K562 (cell line): Measurements from ENCODE around the gene ITIH3. TPM values are rescaled to one million over a fixed set of nuclear protein-coding genes. Genes with fewer than 3 reads are reported as not detected.

ENCODE experiments used
- ATAC-seq: fragments of 200-7000 bp; cut with Tn5 transposase; 3 replicates; pipeline ENCODE4 v1.9.1; 2020; ENCODE audit warnings: moderate library complexity
- BruUV-seq: library from RNA; stranded (reverse); fragments of 400-500 nt; replicated peaks from 2 replicates; lab custom pipeline; 2021; lab: Mats Ljungman, UMichigan
- CTCF ChIA-PET: fragments of 300-600 bp; formaldehyde crosslinking; extraction: SDS; loops from one replicate; lab custom pipeline; 2021; ENCODE audit warnings: low intra/inter-chr PET ratio; lab: Yijun Ruan, JAX
- POLR2A ChIA-PET: fragments of 300-600, 350-650 bp; sonication (Branson Sonifier 250); formaldehyde crosslinking; extraction: SDS; loops from one replicate; lab custom pipeline; 2021; ENCODE audit warnings: antibody characterized with exemption, inconsistent platforms; lab: Yijun Ruan, JAX
- DNase-seq, 4 experiments: peaks; one replicate each; pipeline versions ENCODE4 v3.0.0 to v3.0.0-alpha.2; 2011 to 2018; ENCODE audit warnings: low spot score in 3 of 4, mixed read lengths in 3 of 4; ENCODE audit errors: extremely low read depth in 1 of 4
- FAIRE-seq: peaks from 2 replicates; lab custom pipeline; 2011; peaks lifted over from hg19 to GRCh38; lab: Jason Lieb, UNC
- H2AFZ ChIP-seq: 2 replicates; pipeline ENCODE4 v1.6.0; 2011; ENCODE audit warnings: low read depth, low read length, control low read depth, inconsistent platforms
- H3K27ac ChIP-seq: fragments of 200-600 bp; 3 replicates; pipeline ENCODE4 v1.8.0; 2011; ENCODE audit warnings: low read depth, mild to moderate bottlenecking, control low read depth, inconsistent platforms, low read length, moderate library complexity, mixed read lengths; ENCODE audit errors: extremely low read depth
- H3K27me3 ChIP-seq, 2 experiments: fragments of 300-600 bp in 1 of 2; 2 replicates in 1 of 2; 3 replicates in 1 of 2; pipeline versions ENCODE4 v1.6.0 to v1.8.0; 2011; ENCODE audit warnings: inconsistent platforms in 2 of 2, low read length in 2 of 2, mild to moderate bottlenecking in 1 of 2, mixed read lengths in 1 of 2, moderate library complexity in 1 of 2; ENCODE audit not compliant: control insufficient read depth in 2 of 2, insufficient read depth in 2 of 2
- H3K36me3 ChIP-seq: fragments of 300-600 bp; 3 replicates; pipeline ENCODE4 v1.8.0; 2011; ENCODE audit warnings: mild to moderate bottlenecking, low read length, inconsistent platforms; ENCODE audit not compliant: control insufficient read depth, insufficient read depth
- H3K4me1 ChIP-seq, 2 experiments: fragments of 200-600 bp in 1 of 2; replicated peaks in 1 of 2; 2 replicates in 1 of 2; 3 replicates in 1 of 2; pipeline versions ENCODE4 v1.5.1 to v1.8.0; 2011; ENCODE audit warnings: inconsistent platforms in 2 of 2, low read length in 2 of 2, mild to moderate bottlenecking in 1 of 2, mixed read lengths in 1 of 2, moderate library complexity in 1 of 2; ENCODE audit not compliant: control insufficient read depth in 2 of 2, insufficient read depth in 2 of 2
- H3K4me2 ChIP-seq: 2 replicates; pipeline ENCODE4 v1.6.1; 2011; ENCODE audit warnings: low read length, control low read depth, inconsistent platforms, mixed read lengths; ENCODE audit not compliant: insufficient read depth
- H3K4me3 ChIP-seq: fragments of 200-600 bp; sonication (generic), shearing (Covaris generic); 2 replicates; pipeline ENCODE4 v1.5.1; 2016; ENCODE audit warnings: control low read depth, inconsistent platforms
- H3K79me2 ChIP-seq: fragments of 200-600 bp; 3 replicates; pipeline ENCODE4 v1.8.0; 2011; ENCODE audit warnings: low read length, inconsistent platforms; ENCODE audit not compliant: control insufficient read depth, insufficient read depth
- H3K9ac ChIP-seq, 2 experiments: 2 replicates each; pipeline versions ENCODE4 v1.6.0 to v1.6.1; 2011; ENCODE audit warnings: low read depth in 2 of 2, low read length in 2 of 2, control low read depth in 1 of 2, inconsistent platforms in 1 of 2, mild to moderate bottlenecking in 1 of 2, mixed read lengths in 1 of 2; ENCODE audit not compliant: insufficient read depth in 1 of 2
- H3K9me1 ChIP-seq: one replicate; pipeline ENCODE4 v1.6.0; 2011; ENCODE audit warnings: inconsistent platforms, mild to moderate bottlenecking, low read length, moderate library complexity; ENCODE audit not compliant: control insufficient read depth, insufficient read depth
- H3K9me3 ChIP-seq: replicated peaks from 2 replicates; pipeline ENCODE4 v1.5.1; 2011; ENCODE audit warnings: low read depth, low read length, inconsistent platforms; ENCODE audit not compliant: control insufficient read depth, insufficient read depth
- H4K20me1 ChIP-seq: replicated peaks from 2 replicates; pipeline ENCODE4 v1.6.1; 2011; ENCODE audit warnings: low read length, inconsistent platforms, mixed read lengths; ENCODE audit not compliant: control insufficient read depth, insufficient read depth
- BDP1 ChIP-seq: IDR thresholded peaks from 3 replicates; pipeline ENCODE4 v1.6.1; 2011; ENCODE audit not compliant: insufficient read length, insufficient read depth
- BRF1 ChIP-seq: IDR thresholded peaks from 3 replicates; pipeline ENCODE4 v1.6.1; 2011; ENCODE audit warnings: borderline replicate concordance, mild to moderate bottlenecking; ENCODE audit not compliant: insufficient read length; ENCODE audit errors: extremely low read depth
- DACH1 ChIP-seq: fragments of 450-650 bp; IDR thresholded peaks from 2 replicates; pipeline ENCODE4 v1.6.1; 2018; ENCODE audit not compliant: partially characterized antibody
- EZH2 ChIP-seq: IDR thresholded peaks from 2 replicates; pipeline ENCODE4 v1.6.1; 2012; ENCODE audit warnings: low read depth, mild to moderate bottlenecking, inconsistent platforms, low read length, borderline replicate concordance
- FOXP1 ChIP-seq: sonication (generic); formaldehyde crosslinking; IDR thresholded peaks from 2 replicates; pipeline ENCODE4 v1.8.0; 2022; ENCODE audit warnings: mild to moderate bottlenecking, missing genetic modification reagents
- HMG20A ChIP-seq: fragments of 450-650 bp; formaldehyde crosslinking; conservative IDR thresholded peaks from 2 replicates; pipeline ENCODE4 v1.4.0; 2020; ENCODE audit warnings: mild to moderate bottlenecking, mixed read lengths
- JUND ChIP-seq, 2 experiments: IDR thresholded peaks; 2 replicates in 1 of 2; 3 replicates in 1 of 2; pipeline ENCODE4 v1.6.1; 2011; ENCODE audit warnings: borderline replicate concordance in 2 of 2, low read depth in 2 of 2, low read length in 2 of 2, improper control_type of control experiment in 1 of 2, missing biosample characterization in 1 of 2, missing genetic modification characterization in 1 of 2, missing genetic modification reagents in 1 of 2
- KHSRP ChIP-seq: fragments of 450-650 bp; IDR thresholded peaks from 2 replicates; pipeline ENCODE4 v1.6.1; 2017
- KLF6 ChIP-seq: fragments of 250-450 bp; sonication (Bioruptor Pico); IDR thresholded peaks from 2 replicates; pipeline ENCODE4 v1.4.0; 2020; ENCODE audit warnings: mild to moderate bottlenecking, moderate library complexity, borderline replicate concordance
- MAFG ChIP-seq: fragments of 450-650 bp; conservative IDR thresholded peaks from 2 replicates; pipeline ENCODE4 v1.6.1; 2016; ENCODE audit warnings: missing genetic modification characterization, missing compliant biosample characterization
- NR1H2 ChIP-seq: sonication (generic); formaldehyde crosslinking; IDR thresholded peaks from 2 replicates; pipeline ENCODE4 v1.4.0; 2020; ENCODE audit warnings: mild to moderate bottlenecking, missing genetic modification reagents
- PHF21A ChIP-seq: fragments of 450-650 bp; IDR thresholded peaks from 2 replicates; pipeline ENCODE4 v1.6.1; 2017; ENCODE audit warnings: low read depth, borderline replicate concordance
- POLR2G ChIP-seq: fragments of 200-400 bp; formaldehyde crosslinking; IDR thresholded peaks from 2 replicates; pipeline ENCODE4 v1.6.1; 2017; ENCODE audit warnings: low read depth, mild to moderate bottlenecking, antibody characterized with exemption, low read length, moderate library complexity
- ZBTB8A ChIP-seq: fragments of 450-650 bp; IDR thresholded peaks from 2 replicates; pipeline ENCODE4 v1.6.1; 2018; ENCODE audit warnings: mild to moderate bottlenecking, moderate library complexity; ENCODE audit not compliant: partially characterized antibody
- WGBS: fragments of 100-300 bp; shearing (Covaris generic); methylation state at CpG from one replicate; pipeline ENCODE4 v1.1.6; 2016; ENCODE audit warnings: low coverage, mixed read lengths; ENCODE audit not compliant: insufficient coverage; ENCODE audit errors: missing lambda C conversion rate; 5-methylcytosine and 5-hydroxymethylcytosine counted together
- in situ Hi-C: fragments of 300-500 bp; cut with MboI; formaldehyde crosslinking; loops from 4 replicates; pipeline ENCODE4 v1.15.0; 2018; ENCODE audit warnings: inconsistent platforms, mixed read lengths
- intact Hi-C: fragments of 100-400 bp; cut with micrococcal nuclease; formaldehyde crosslinking; loops from 2 replicates; pipeline ENCODE4 v1.14.2; 2022
- polyA plus RNA-seq, 8 experiments: library from polyadenylated mRNA; depleted of rRNA in 4 of 8; stranded (reverse) in 5 of 8; unstranded in 3 of 8; fragments of >200 nt; fragmentation: Nextera tagmentation in 2 of 8; fragmentation: Illumina TruSeq in 1 of 8; extraction: Ambion mirVana in 2 of 8; extraction: Trizol in 1 of 8; gene quantifications; 2 replicates each; pipeline versions ENCODE4 v1.2.1 to v1.2.3, GENCODE V29; 2011 to 2014; ENCODE audit warnings: inconsistent platforms in 1 of 8, missing spikeins in 1 of 8
- total RNA-seq, 7 experiments: library from RNA; depleted of rRNA in 6 of 7; stranded (reverse); fragments of >200 nt in 6 of 7; fragmentation: Illumina TruSeq in 2 of 7; extraction: Trizol in 2 of 7; gene quantifications; 2 replicates each; pipeline versions ENCODE4 v1.2.1 to v1.2.3, GENCODE V29; 2011 to 2021; ENCODE audit warnings: low replicate concordance in 1 of 7
- TF ChIP-seq, protein P1 (sequence below): fragments of 450-650 bp; IDR thresholded peaks from 2 replicates; pipeline ENCODE4 v1.6.1; 2017; ENCODE audit warnings: antibody characterized with exemption, mild to moderate bottlenecking
- TF ChIP-seq, protein P2 (sequence below): IDR thresholded peaks from 2 replicates; pipeline ENCODE4 v1.6.1; 2014; ENCODE audit warnings: antibody characterized with exemption

Gene ITIH3
- total and polyA plus RNA-seq, 9 of the 15 experiments (the other 6 are each of a cell fraction or from before 2014, with no cell fraction given): 0.07 to 0.35 TPM; not detected in 7

DNA sequence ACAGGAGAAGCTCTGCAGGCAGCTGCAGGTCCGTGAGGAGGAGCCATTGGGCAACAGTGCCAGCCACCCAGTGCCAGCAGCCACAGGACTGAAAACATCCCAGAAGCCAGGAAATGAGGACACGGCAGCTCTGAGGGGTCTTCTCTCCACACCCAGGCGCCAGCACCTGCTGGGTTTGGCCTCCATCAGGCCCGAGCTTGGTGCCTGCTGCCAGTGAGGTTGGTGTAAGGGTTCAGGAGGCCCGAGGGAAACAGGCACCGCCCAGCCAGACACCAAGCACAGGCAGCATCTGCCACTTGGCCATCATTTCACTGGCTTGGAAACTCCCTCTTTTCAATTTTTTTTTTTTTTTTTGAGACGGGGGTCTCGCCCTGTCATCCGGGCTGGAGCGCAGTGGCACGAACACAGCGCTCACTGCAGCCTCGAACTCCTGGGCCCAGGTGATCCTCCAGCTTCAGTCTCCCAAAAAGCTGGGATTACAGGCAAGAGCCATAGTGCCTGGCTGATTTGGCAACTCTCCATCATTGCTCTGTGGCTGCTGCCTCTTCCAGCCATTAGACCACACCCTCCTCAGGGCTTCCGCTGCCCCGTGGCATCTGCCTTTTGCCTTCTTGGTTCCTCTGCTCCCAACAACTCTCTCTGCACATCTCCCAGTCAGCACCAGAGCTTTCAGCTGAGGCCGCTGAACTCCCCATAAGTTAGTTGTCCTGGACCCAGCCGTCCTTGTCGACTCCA lies 1.5 kb upstream of the ITIH3 start:
- intact Hi-C loops (no loop called here), in situ Hi-C loops (no loop called here)
- TF ChIP-seq DACH1 (no peak), POLR2G (no peak), MAFG (tag) (no peak), HMG20A (CRISPR knock-in tag) (no peak), BRF1 (no peak), FOXP1 (no peak), KHSRP (no peak), BDP1 (no peak), JUND (IDR thresholded peaks at IDR 0.05; ENCODE audit: borderline replicate concordance, low read depth, low read length) (no peak), JUND (tag; IDR thresholded peaks at IDR 0.05; ENCODE audit: borderline replicate concordance, low read depth, low read length) (no peak), KLF6 (CRISPR knock-in tag) (no peak), ZBTB8A (no peak), NR1H2 (no peak), EZH2 (no peak), PHF21A (no peak)
- TF ChIP-seq, protein P1, sequence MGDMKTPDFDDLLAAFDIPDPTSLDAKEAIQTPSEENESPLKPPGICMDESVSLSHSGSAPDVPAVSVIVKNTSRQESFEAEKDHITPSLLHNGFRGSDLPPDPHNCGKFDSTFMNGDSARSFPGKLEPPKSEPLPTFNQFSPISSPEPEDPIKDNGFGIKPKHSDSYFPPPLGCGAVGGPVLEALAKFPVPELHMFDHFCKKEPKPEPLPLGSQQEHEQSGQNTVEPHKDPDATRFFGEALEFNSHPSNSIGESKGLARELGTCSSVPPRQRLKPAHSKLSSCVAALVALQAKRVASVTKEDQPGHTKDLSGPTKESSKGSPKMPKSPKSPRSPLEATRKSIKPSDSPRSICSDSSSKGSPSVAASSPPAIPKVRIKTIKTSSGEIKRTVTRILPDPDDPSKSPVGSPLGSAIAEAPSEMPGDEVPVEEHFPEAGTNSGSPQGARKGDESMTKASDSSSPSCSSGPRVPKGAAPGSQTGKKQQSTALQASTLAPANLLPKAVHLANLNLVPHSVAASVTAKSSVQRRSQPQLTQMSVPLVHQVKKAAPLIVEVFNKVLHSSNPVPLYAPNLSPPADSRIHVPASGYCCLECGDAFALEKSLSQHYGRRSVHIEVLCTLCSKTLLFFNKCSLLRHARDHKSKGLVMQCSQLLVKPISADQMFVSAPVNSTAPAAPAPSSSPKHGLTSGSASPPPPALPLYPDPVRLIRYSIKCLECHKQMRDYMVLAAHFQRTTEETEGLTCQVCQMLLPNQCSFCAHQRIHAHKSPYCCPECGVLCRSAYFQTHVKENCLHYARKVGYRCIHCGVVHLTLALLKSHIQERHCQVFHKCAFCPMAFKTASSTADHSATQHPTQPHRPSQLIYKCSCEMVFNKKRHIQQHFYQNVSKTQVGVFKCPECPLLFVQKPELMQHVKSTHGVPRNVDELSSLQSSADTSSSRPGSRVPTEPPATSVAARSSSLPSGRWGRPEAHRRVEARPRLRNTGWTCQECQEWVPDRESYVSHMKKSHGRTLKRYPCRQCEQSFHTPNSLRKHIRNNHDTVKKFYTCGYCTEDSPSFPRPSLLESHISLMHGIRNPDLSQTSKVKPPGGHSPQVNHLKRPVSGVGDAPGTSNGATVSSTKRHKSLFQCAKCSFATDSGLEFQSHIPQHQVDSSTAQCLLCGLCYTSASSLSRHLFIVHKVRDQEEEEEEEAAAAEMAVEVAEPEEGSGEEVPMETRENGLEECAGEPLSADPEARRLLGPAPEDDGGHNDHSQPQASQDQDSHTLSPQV: no peak
- TF ChIP-seq, protein P2, sequence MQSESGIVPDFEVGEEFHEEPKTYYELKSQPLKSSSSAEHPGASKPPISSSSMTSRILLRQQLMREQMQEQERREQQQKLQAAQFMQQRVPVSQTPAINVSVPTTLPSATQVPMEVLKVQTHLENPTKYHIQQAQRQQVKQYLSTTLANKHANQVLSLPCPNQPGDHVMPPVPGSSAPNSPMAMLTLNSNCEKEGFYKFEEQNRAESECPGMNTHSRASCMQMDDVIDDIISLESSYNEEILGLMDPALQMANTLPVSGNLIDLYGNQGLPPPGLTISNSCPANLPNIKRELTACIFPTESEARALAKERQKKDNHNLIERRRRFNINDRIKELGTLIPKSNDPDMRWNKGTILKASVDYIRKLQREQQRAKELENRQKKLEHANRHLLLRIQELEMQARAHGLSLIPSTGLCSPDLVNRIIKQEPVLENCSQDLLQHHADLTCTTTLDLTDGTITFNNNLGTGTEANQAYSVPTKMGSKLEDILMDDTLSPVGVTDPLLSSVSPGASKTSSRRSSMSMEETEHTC: no peak
- no peak overlapping the region; a peak in 1 of 4 replicates for H3K9ac ChIP-seq
- no peaks in the 10 kb centered on the region for H3K9me1 ChIP-seq
- no peak overlapping the region for H3K27ac ChIP-seq
- H3K36me3 ChIP-seq: no peaks in the 10 kb centered on the region
- CTCF ChIA-PET: no interaction called here
- no peak overlapping the region for H2AFZ ChIP-seq
- ATAC-seq: no peak
- H3K4me3 ChIP-seq: no peak overlapping the region
- H3K79me2 ChIP-seq: no peaks in the 10 kb centered on the region
- no peak overlapping the region for H3K4me2 ChIP-seq
- POLR2A ChIA-PET: interaction anchor here (1.9 kb wide), 1 partner anchor 22 kb away, joined by 7 read pairs; the partner anchor contains the start of gene NEK4
- DNase-seq: no peak
- H4K20me1 ChIP-seq: no peaks in the 10 kb centered on the region
- no peaks in the 10 kb centered on the region for H3K9me3 ChIP-seq
- peaks cover 0 to 26% of the 10 kb centered on the region in 2 experiments; a peak in 3 of 5 replicates for H3K27me3 ChIP-seq
- peaks cover 0 to 8% of the 10 kb centered on the region in 2 experiments; a peak in 2 of 5 replicates for H3K4me1 ChIP-seq
- BruUV-seq: no TSS peak
- 16% methylated on average over 6 of the region's 18 CpGs for WGBS
- no peak for FAIRE-seq
